HCT116 (cell line): Measurements from ENCODE around the gene SIX4. TPM values are rescaled to one million over a fixed set of nuclear protein-coding genes. Genes with fewer than 3 reads are reported as not detected.

Source experiments
- ATAC-seq: fragments of 200-7000 bp; cut with Tn5 transposase; 2 replicates; pipeline ENCODE4 v1.9.1; 2020; ENCODE audit warnings: mild to moderate bottlenecking, moderate library complexity
- BruUV-seq: library from RNA; stranded (reverse); fragments of 400-500 nt; replicated peaks from 2 replicates; lab custom pipeline; 2021; lab: Mats Ljungman, UMichigan
- CTCF ChIA-PET: fragments of 300-600 bp; sonication (Branson Sonifier 250); formaldehyde crosslinking; loops from one replicate; lab custom pipeline; 2021; ENCODE audit warnings: antibody characterized with exemption; lab: Charles Lee
- POLR2A ChIA-PET: fragments of 300-600, 350-600 bp; sonication (Branson Sonifier 250); formaldehyde crosslinking; loops from one replicate; lab custom pipeline; 2021; ENCODE audit warnings: antibody characterized with exemption; lab: Charles Lee
- RAD21 ChIA-PET, 2 experiments: fragments of 300-600 bp; sonication (Branson Sonifier 250); formaldehyde crosslinking; loops; one replicate each; lab custom pipeline; 2023; ENCODE audit warnings: low total read pairs in 2 of 2; ENCODE audit not compliant: uncharacterized antibody in 2 of 2, unreplicated experiment in 2 of 2, low non-redundant PET in 1 of 2; lab: Charles Lee
- DNase-seq: peaks from one replicate; pipeline ENCODE4 v3.0.0-alpha.2; 2010; ENCODE audit warnings: low read depth, low spot score
- H2AFZ ChIP-seq: fragments of 200-600 bp; shearing (Covaris generic), sonication (generic); 2 replicates; pipeline ENCODE4 v1.6.1; 2017; ENCODE audit warnings: low read depth, mixed run types, mixed read lengths, antibody characterized with exemption, low read length; ENCODE audit not compliant: poor library complexity, severe bottlenecking
- H3K27ac ChIP-seq: 2 replicates; pipeline ENCODE4 v1.5.1; 2012; ENCODE audit warnings: low read depth, low read length
- H3K27me3 ChIP-seq: fragments of 200-600 bp; sonication (generic); 2 replicates; pipeline ENCODE4 v1.6.1; 2016; ENCODE audit warnings: mixed run types, low read length, mixed read lengths; ENCODE audit not compliant: insufficient read depth
- H3K36me3 ChIP-seq, 2 experiments: fragments of 200-500 bp in 1 of 2; fragments of 200-600 bp in 1 of 2; sonication (Bioruptor generic) in 1 of 2; sonication (generic) in 1 of 2; 2 replicates each; pipeline versions ENCODE4 v1.5.1 to v1.6.1; 2014 to 2016; ENCODE audit warnings: low read length in 2 of 2, inconsistent platforms in 1 of 2, mixed read lengths in 1 of 2, mixed run types in 1 of 2; ENCODE audit not compliant: insufficient read depth in 2 of 2, control insufficient read depth in 1 of 2
- H3K4me1 ChIP-seq, 2 experiments: fragments of 200-600 bp in 1 of 2; sonication (generic) in 1 of 2; 2 replicates each; pipeline versions ENCODE4 v1.5.1 to v1.6.1; 2012 to 2017; ENCODE audit warnings: low read length in 2 of 2, inconsistent platforms in 1 of 2, mild to moderate bottlenecking in 1 of 2, mixed read lengths in 1 of 2, mixed run types in 1 of 2, moderate library complexity in 1 of 2; ENCODE audit not compliant: insufficient read depth in 2 of 2, control insufficient read depth in 1 of 2
- H3K4me2 ChIP-seq: fragments of 200-600 bp; sonication (generic); 2 replicates; pipeline ENCODE4 v1.6.1; 2017; ENCODE audit warnings: mixed run types, low read length, mixed read lengths
- H3K4me3 ChIP-seq, 2 experiments: fragments of 200-600 bp in 1 of 2; sonication (generic) in 1 of 2; replicated peaks in 1 of 2; 2 replicates each; pipeline ENCODE4 v1.5.1; 2011 to 2016; ENCODE audit warnings: low read length in 2 of 2, control low read depth in 1 of 2, low read depth in 1 of 2, mild to moderate bottlenecking in 1 of 2, mixed read lengths in 1 of 2, mixed run types in 1 of 2
- H3K79me2 ChIP-seq: fragments of 200-600 bp; sonication (generic); 2 replicates; pipeline ENCODE4 v1.6.1; 2017; ENCODE audit warnings: mild to moderate bottlenecking, mixed run types, low read length, moderate library complexity, mixed read lengths; ENCODE audit not compliant: insufficient read depth
- H3K9ac ChIP-seq: fragments of 200-600 bp; sonication (generic); 2 replicates; pipeline ENCODE4 v1.6.1; 2016; ENCODE audit warnings: low read length, mixed read lengths
- H3K9me2 ChIP-seq: fragments of 200-600 bp; sonication (generic), shearing (Covaris generic); 2 replicates; pipeline ENCODE4 v1.6.1; 2017; ENCODE audit warnings: mixed run types, mild to moderate bottlenecking, moderate library complexity; ENCODE audit not compliant: insufficient read depth
- H3K9me3 ChIP-seq, 2 experiments: fragments of 200-500 bp in 1 of 2; fragments of 200-600 bp in 1 of 2; sonication (Bioruptor generic) in 1 of 2; sonication (generic) in 1 of 2; 2 replicates each; pipeline ENCODE4 v1.6.1; 2014 to 2017; ENCODE audit warnings: low read length in 2 of 2, mixed read lengths in 2 of 2, inconsistent platforms in 1 of 2, low read depth in 1 of 2, mild to moderate bottlenecking in 1 of 2, mixed run types in 1 of 2, moderate library complexity in 1 of 2; ENCODE audit not compliant: control insufficient read depth in 1 of 2, insufficient read depth in 1 of 2
- H4K20me1 ChIP-seq: fragments of 200-600 bp; sonication (generic), shearing (Covaris generic); 2 replicates; pipeline ENCODE4 v1.6.1; 2017; ENCODE audit warnings: mixed run types, mild to moderate bottlenecking, moderate library complexity; ENCODE audit not compliant: insufficient read depth
- CBX3 ChIP-seq: IDR thresholded peaks from 2 replicates; pipeline ENCODE4 v1.6.1; 2012; ENCODE audit warnings: low read depth
- EZH2phosphoT487 ChIP-seq: fragments of 200-600 bp; IDR thresholded peaks from 2 replicates; pipeline ENCODE4 v1.6.1; 2018; ENCODE audit warnings: antibody characterized with exemption, borderline replicate concordance
- FOSL1 ChIP-seq: IDR thresholded peaks from 2 replicates; pipeline ENCODE4 v1.6.1; 2012; ENCODE audit warnings: low read depth
- JUND ChIP-seq: IDR thresholded peaks from 2 replicates; pipeline ENCODE4 v1.6.1; 2012
- MAX ChIP-seq: IDR thresholded peaks from 2 replicates; pipeline ENCODE4 v1.6.1; 2012
- POLR2A ChIP-seq: IDR thresholded peaks from 2 replicates; pipeline ENCODE4 v1.7.0; 2011; ENCODE audit warnings: borderline replicate concordance; ENCODE audit not compliant: insufficient read depth, insufficient read length; ENCODE audit errors: extremely low read depth
- SIN3A ChIP-seq: IDR thresholded peaks from 2 replicates; pipeline ENCODE4 v1.6.1; 2012; ENCODE audit warnings: low read depth
- SP1 ChIP-seq: IDR thresholded peaks from 2 replicates; pipeline ENCODE4 v1.6.1; 2012; ENCODE audit warnings: low read depth
- SRF ChIP-seq: IDR thresholded peaks from 2 replicates; pipeline ENCODE4 v1.6.1; 2012; ENCODE audit warnings: low read depth
- YY1 ChIP-seq: IDR thresholded peaks from 2 replicates; pipeline ENCODE4 v1.6.1; 2011; ENCODE audit warnings: low read length, low read depth, moderate library complexity, mild to moderate bottlenecking; ENCODE audit not compliant: insufficient replicate concordance; ENCODE audit errors: extremely low read depth
- ZBTB33 ChIP-seq: IDR thresholded peaks from 2 replicates; pipeline ENCODE4 v1.6.1; 2011; ENCODE audit warnings: mild to moderate bottlenecking, low read length, moderate library complexity; ENCODE audit not compliant: insufficient replicate concordance; ENCODE audit errors: extremely low read depth
- intact Hi-C: fragments of 100-400 bp; cut with micrococcal nuclease; formaldehyde crosslinking; loops from 2 replicates; pipeline ENCODE4 v1.10.0; 2022
- total RNA-seq: library from RNA; stranded (reverse); gene quantifications from one replicate; pipeline ENCODE4 v1.2.1, GENCODE V29; 2021; ENCODE audit not compliant: unreplicated experiment

Gene SIX4
- total RNA-seq, 1 experiment from 2014 or later: 24.5 TPM

- Histone ChIP-seq H3K27me3 (no peaks in the 10 kb centered on the region), H2AFZ (no peak overlapping the region), H3K9me2 (no peaks in the 10 kb centered on the region), H3K36me3 (no peaks in the 10 kb centered on the region), H3K9me3 (no peaks in the 10 kb centered on the region), H3K27ac (no peak overlapping the region; the same call in 1 of the 2 replicates), H3K4me2 (peak overlapping the region; percentile 54), H4K20me1 (peaks cover 4% of the 10 kb centered on the region; the same call in 1 of the 2 replicates), H3K4me3 (0 out of 4 replicates have a peak overlapping the region, but pooled peaks of 1 of the 2 experiments have one; percentile 15), H3K4me1 (peaks cover 26 to 46% of the 10 kb centered on the region in 2 experiments), H3K79me2 (peaks cover 57% of the 10 kb centered on the region), H3K9ac (peak overlapping the region; percentile 15; the same call in 1 of the 2 replicates)
- ATAC-seq: peak; percentile 95
- no TSS peak for BruUV-seq
- ChIA-PET RAD21 (no interaction called here), CTCF (no interaction called here), POLR2A (no interaction called here)
- intact Hi-C loops: no loop called here
- DNase-seq: peak; percentile 71
- TF ChIP-seq SP1 (peak; percentile 52), JUND (peak; percentile 77), SRF (peak; percentile 41; the same call in 1 of the 2 replicates), EZH2phosphoT487 (no peak), ZBTB33 (no peak), FOSL1 (peak; percentile 84), CBX3 (peak; percentile 80), POLR2A (no peak), YY1 (peak; percentile 45), SIN3A (peak; percentile 43; the same call in 1 of the 2 replicates), MAX (no peak)
These were observed 36.7 kb upstream of the SIX4 start for GRCh38 chr14:60760644-60761364.
